Activated CD8-positive, alpha-beta memory T cell treated with anti-CD3 and anti-CD28 coated beads for 24 hours (primary cell): ENCODE measurements around the gene CCDC187.

Experiments used
- DNase-seq: peaks from one replicate; pipeline ENCODE4 v3.0.0-alpha.2; 2020

Gene CCDC187

DNA sequence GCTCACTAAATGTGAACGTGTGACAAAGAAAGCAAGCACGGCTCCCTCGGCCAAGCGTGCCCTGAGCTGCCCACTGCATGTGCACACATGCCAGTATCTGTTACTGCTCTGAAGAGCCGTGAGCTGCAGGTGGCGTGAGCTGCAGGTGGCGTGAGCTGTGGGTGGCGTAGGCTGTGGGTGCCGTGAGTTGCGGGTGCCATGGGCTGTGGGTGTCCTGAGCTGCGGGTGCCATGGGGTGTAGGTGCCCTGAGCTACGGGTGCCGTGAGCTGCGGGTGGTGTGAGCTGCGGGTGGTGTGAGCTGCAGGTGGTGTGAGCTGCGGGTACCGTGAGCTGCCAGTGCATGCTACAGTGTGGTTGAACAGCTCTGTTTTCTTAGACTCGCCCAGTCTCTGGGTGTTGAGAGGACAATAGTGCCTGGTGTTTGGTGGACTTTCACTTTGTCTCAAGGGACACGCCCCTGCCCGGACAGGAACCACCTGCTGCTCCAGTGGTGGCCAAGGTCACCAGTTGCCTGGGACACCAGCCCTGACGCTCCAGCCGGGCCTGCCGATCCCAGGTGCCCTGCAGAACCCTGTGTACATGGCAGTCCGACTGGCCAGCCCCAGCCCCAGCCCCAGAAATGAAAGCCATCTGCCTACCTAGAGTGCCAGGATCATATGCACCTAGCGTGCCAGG lies 6.7 kb downstream of the CCDC187 start:
- no peak for DNase-seq

DNA sequence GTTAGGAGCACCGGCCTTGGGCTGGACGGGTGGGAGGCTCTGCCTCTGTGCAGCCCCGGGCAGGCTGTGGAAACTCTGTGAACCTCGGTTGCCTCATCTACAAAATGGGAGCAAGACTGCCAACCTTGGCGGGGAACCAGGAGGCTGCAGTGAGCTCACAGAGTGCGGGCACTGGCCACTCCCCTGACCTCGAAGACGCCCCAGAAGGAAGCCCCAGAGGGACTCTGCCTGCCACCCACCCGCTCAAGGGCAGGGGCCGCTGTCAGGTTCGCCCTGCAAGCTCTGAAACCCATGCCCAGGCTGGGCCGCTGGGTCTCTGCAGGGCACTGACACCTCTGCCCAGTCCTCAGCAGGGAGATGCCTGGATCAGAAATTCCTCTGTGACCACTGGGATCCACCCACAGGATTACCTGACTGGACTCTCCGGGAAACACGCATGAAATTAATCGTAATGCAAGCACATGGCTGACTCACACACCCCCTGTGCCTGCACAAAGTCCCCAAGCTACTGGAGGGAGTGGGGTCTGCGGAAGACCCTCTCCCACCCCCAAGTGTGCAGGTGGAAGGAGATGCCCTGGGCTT lies 7.4 kb downstream of the CCDC187 start:
- DNase-seq, result no peak

GRCh38 chr9:136295542-136296433 lies 8.1 kb downstream of the CCDC187 start:
- no peak for DNase-seq

- no peak for DNase-seq
Observed at GRCh38 chr9:136295055-136295454, 8.8 kb downstream of the CCDC187 start.

DNA sequence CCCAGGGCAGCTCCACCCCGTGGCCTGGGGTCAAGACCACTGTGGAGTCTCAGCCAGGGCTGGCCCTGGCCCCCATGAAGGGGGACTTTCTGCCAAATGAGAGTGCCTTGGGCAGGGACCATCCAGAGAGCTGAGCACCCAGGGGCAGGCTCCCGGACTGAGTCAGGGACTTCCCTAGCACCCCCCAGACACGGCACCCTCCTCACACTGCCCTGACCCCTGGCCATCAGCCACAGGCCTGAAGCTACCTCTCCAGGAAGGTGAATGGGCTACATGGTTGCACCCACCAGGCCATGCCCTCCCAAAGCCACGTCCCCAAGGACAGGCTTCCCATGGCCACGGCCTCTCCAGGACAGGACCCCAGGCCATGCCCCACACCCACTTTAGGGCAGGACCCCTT lies 9.5 kb downstream of the CCDC187 start:
- DNase-seq, result no peak

DNA sequence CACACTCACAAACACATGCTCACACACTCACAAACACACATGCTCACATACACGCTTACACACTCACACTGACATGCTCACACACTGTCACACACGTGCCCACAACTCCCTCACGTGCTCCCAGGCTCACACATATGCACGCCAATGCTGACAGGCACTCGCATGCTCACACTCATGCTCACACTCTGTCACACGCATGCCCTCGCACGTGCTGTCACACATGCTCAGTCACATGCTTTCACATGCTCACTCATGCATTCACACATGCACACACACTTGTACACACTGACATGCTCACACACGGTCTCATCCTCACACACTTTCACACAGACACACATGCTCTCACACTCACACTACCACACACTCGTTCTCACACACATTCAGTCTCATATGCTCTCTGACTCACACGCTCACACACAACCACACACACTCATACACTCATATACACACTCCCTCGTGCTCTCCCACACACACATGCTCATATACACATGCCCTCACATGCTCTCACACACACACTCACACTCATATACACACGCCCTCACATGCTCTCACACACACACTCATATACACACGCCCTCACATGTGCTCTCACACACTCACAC lies 10.3 kb downstream of the CCDC187 start:
- no peak for DNase-seq

- no peak for DNase-seq
Observed at GRCh38 chr9:136292591-136293448, 11.1 kb downstream of the CCDC187 start.

DNA sequence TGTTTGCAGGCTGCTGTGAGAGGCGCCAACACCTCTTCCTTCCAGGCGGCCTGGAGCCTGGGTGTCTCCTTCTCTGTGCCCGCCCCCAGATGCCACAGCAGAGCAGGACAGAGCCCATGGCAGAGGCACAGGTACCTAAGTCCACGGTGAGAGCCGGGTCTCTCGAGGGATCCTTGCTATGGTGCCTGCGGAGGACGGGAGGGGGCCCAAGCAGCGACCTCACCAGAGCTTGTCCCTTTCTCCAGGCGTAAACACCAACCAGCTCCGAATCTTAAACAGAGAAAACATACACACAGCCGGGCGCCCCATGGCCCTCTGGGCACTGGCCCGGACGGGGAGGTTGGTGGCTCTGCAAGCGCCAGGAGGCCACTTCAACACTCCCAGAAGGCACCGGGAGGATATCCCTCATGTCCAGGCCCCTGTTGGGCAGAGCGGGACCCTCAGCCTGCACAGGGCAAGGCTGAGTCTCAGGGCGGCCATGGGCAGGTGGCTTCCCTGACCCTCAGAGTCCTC lies 11.8 kb downstream of the CCDC187 start:
- no peak for DNase-seq

DNA sequence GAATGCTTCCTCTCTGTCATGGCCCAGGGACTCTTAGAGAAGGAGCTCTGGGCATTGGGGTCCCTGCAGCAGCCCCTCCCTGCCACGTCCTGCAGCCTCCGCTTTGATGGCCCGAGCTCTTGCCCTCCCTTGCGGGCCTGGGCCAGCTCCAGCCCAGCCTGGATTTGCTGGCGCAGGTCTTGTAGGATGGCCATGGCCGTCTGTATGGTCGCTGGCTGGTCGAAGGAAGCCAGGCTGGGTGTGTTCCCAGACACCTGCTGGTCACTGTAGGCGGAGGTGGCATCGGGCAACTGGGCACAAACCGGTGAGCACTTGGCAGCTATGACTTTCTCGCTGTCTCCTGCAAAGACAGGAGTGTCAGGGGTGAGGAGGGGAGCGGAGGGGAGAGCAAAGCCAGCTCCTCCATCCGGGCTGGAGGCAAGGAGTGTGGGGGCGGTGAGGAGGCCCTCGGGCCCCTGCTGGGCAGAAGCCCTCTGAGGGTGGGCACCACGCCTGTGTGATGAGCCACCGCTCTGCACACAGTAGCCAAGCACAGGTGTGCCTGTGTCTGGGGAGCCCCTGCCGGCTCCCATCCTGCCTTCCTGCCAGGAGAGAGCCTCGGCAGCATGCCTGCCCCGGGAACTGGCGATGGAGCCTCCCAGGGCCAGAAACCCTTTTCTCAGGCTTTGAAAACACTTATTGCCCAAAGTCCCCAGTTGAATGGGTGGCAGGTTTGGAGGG lies 12.4 kb downstream of the CCDC187 start:
- DNase-seq, result no peak

DNA sequence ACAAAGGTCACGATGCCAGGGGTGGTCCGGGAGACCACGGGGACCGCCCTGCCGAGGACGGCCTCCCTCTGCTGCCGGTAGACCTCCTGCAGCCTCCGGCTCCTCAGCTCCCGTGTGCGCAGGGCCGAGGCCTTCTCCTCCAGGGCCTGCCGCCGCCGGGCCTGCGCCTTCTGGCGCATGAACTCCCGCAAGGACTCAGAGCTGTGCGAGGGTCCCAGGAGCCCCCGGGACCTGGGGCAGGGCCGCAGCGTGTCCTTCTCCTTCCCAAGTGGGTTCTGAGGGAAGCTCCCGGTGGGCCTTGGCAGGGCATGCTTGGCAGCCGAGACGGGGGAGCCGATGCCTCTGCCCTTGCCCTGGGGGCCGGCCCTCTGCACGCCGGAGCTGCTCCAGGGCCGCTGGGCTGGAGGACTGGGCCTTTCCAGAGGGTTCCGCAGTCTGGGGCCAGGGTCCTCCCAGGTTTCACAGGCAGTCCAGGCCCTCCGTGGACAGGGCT lies 13.3 kb downstream of the CCDC187 start:
- DNase-seq, result no peak

- DNase-seq, result no peak
Observed at GRCh38 chr9:136289651-136290507, 14.0 kb downstream of the CCDC187 start.

GRCh38 chr9:136287960-136288753 lies 15.7 kb downstream of the CCDC187 start:
- no peak for DNase-seq

GRCh38 chr9:136286987-136287379 lies 16.9 kb downstream of the CCDC187 start:
- DNase-seq, result no peak

DNA sequence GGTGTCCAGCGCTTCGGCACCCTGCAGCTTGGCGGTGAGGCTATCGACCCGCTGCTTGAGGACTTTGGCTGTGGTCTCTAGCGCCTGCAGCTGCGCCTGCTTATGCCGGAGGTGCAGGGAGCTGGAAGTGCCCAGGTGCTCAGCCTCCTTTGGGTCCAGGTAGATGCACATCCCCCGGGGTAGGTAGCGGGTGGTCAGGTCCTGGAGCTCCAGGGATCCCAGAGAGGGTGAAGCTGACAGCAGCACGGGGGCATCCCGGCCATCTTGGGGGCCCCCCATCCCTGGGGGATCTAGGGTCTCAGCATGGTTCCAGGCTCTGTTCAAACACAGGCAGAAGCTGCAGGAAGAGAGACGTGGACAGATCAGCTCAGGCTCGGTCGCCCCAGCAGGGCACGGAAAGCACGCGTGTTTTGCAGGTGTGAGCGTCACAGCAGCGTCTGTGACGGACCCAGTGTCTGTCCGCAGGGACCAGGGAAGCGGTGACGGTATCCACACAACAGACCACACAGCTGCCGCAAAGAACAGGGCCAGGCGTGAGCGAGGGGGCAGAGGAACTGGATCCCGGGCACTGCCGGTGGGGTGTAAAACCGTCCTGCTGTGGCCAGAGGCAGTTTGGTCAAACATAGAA lies 17.4 kb downstream of the CCDC187 start:
- no peak for DNase-seq

DNA sequence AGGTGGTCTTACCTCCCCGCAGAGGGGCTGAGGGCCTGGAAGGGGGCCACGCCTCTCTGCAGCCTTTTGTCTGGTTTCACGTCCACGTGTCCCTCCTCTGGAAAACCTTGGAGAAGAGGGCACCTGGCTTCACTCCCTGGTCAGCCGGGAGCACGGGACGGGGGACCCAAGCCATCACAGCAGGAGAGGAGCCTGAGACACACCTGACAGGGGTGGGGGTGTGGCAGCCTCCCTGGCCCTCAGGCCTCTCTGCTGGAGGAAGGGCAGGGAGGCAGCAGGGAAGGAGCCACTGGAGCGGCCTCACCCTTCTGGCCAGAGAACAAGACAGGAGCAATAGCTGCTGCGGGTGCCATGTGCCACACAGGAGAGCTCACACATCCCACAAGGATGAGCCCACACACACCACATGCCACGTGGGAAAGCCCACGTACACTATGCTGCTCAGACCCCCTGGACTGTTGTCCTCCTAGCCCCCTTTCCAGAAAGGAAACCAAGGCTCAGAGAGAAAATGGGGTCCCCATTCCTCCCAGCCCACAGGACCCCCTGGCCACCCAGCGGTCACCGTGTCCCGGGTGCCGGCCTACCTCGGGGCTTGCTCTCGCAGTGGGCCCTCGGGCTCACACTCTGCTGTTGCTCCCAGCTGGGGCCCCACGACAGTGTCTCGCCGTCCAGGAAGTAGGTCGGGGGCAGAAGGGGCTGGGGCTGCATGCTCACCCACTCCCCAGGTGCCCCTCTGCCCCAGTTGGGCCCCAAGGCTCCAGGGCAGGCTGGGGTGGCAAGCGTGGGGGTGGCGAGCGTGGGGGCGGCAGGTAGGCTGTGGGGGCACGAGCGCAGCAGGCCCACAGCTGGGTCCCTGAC lies 18.2 kb downstream of the CCDC187 start:
- DNase-seq, result no peak

DNA sequence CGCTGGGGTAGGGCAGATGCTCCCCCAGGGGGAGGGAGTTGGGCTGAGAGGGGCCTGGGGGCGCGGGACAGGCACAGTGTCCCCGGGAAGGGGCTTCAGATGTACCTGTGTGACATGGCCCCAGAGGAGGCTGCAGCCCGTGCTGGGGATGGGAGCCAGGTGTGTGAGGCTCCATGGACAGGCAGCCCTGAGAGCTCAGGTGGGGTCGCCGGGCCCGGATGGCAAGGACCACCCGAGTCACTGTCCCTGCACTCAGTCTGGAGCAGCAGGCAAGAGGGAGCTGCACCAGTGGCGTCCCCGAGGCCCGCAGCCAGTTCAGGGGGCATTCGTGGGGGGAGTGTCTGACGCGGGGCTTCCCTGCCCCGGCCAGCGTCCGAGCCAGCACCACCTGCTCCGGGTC lies 18.9 kb downstream of the CCDC187 start:
- DNase-seq, result no peak

DNA sequence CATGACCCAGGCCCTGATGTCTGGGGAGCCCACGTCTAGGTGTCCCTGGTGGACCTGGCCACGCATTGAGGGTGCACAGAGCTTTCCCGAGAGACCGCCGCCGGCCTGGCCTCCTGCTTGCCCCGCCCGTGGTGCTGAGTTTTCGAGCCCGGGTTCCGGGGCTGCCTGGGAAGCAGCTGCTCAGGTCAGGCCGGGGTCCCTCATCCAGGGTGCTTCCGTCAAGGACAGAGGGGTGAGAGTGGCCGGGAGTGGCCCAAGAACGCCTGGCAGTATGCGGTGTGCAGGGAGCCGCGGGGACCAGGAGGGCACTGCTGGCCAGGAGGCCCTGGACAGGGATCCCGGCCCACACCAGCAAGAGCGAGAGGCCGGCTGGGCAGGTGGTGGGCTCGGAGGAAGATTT lies 19.6 kb downstream of the CCDC187 start:
- DNase-seq, result no peak
